IMR-90 (cell line): ENCODE data around the gene MYEF2.

ENCODE experiments used
- BHLHE40 ChIP-seq: fragments of 150-350 bp; IDR thresholded peaks from 2 replicates; pipeline ENCODE4 v1.6.1; 2016; ENCODE audit warnings: mild to moderate bottlenecking, low read depth, low read length
- CEBPB ChIP-seq: IDR thresholded peaks from 2 replicates; pipeline ENCODE4 v1.6.1; 2012; ENCODE audit warnings: low read depth, low read length, improper control_type of control experiment
- CHD1 ChIP-seq: IDR thresholded peaks from 2 replicates; pipeline ENCODE4 v1.6.1; 2012; ENCODE audit warnings: low read depth, low read length, improper control_type of control experiment
- MAFK ChIP-seq: IDR thresholded peaks from 2 replicates; pipeline ENCODE4 v1.6.1; 2012; ENCODE audit warnings: low read depth, low read length, improper control_type of control experiment
- MAZ ChIP-seq: IDR thresholded peaks from 2 replicates; pipeline ENCODE4 v1.6.1; 2012; ENCODE audit warnings: low read depth, mild to moderate bottlenecking, low read length, improper control_type of control experiment, moderate library complexity, borderline replicate concordance
- POLR2A ChIP-seq: IDR thresholded peaks from 2 replicates; pipeline ENCODE4 v1.6.1; 2012; ENCODE audit warnings: mild to moderate bottlenecking, low read depth, low read length
- RCOR1 ChIP-seq: IDR thresholded peaks from 2 replicates; pipeline ENCODE4 v1.6.1; 2012; ENCODE audit warnings: mild to moderate bottlenecking, low read length, improper control_type of control experiment; ENCODE audit not compliant: insufficient replicate concordance
- RFX5 ChIP-seq: IDR thresholded peaks from 2 replicates; pipeline ENCODE4 v1.8.0; 2012; ENCODE audit warnings: low read depth, mild to moderate bottlenecking, low read length, moderate library complexity
- TF ChIP-seq, protein P1 (sequence below): conservative IDR thresholded peaks from 2 replicates; pipeline ENCODE4 v1.5.1; 2012; ENCODE audit warnings: mild to moderate bottlenecking, low read depth, low read length, improper control_type of control experiment
- TF ChIP-seq, protein P2 (sequence below): fragments of 150-350 bp; IDR thresholded peaks from 2 replicates; pipeline ENCODE4 v1.6.1; 2016; ENCODE audit warnings: low read depth, mild to moderate bottlenecking, low read length, moderate library complexity, borderline replicate concordance

DNA sequence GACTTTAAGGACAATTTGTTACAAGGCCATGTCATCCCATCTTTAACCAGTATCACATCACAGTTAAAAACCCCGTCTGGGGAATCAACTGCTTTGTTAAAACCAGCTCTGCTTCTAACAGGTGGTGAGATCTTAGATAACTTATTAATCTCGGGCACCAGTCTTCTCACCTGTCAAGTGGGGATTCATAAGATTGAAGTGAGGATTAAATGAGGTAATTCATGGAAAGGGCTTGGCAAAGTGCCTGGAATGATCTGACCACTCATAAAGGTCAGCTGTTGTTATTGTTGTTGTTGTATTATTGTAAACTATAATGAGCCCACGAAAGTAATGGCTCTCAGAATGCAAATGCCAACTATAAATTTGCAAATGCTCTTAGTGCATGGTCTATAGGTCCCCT is 87.4 kb downstream of the MYEF2 start:
- TF ChIP-seq, protein P1, sequence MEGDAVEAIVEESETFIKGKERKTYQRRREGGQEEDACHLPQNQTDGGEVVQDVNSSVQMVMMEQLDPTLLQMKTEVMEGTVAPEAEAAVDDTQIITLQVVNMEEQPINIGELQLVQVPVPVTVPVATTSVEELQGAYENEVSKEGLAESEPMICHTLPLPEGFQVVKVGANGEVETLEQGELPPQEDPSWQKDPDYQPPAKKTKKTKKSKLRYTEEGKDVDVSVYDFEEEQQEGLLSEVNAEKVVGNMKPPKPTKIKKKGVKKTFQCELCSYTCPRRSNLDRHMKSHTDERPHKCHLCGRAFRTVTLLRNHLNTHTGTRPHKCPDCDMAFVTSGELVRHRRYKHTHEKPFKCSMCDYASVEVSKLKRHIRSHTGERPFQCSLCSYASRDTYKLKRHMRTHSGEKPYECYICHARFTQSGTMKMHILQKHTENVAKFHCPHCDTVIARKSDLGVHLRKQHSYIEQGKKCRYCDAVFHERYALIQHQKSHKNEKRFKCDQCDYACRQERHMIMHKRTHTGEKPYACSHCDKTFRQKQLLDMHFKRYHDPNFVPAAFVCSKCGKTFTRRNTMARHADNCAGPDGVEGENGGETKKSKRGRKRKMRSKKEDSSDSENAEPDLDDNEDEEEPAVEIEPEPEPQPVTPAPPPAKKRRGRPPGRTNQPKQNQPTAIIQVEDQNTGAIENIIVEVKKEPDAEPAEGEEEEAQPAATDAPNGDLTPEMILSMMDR, result no peak
- TF ChIP-seq RFX5 (no peak), POLR2A (no peak), CEBPB (no peak), RCOR1 (no peak), CHD1 (no peak), MAZ (no peak), MAFK (no peak), BHLHE40 (no peak)
- TF ChIP-seq, protein P2, sequence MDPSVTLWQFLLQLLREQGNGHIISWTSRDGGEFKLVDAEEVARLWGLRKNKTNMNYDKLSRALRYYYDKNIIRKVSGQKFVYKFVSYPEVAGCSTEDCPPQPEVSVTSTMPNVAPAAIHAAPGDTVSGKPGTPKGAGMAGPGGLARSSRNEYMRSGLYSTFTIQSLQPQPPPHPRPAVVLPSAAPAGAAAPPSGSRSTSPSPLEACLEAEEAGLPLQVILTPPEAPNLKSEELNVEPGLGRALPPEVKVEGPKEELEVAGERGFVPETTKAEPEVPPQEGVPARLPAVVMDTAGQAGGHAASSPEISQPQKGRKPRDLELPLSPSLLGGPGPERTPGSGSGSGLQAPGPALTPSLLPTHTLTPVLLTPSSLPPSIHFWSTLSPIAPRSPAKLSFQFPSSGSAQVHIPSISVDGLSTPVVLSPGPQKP, result no peak
